WERI-Rb-1 (cell line): ENCODE data around the gene CACNG5.

Experiments used
- DNase-seq: peaks from one replicate; pipeline ENCODE4 v3.0.0-alpha.2; 2020
- H3K27ac ChIP-seq: fragments of 250-450 bp; sonication (Bioruptor Pico); 2 replicates; pipeline ENCODE4 v1.5.1; 2020; ENCODE audit warnings: mild to moderate bottlenecking, moderate library complexity
- H3K27me3 ChIP-seq: fragments of 250-450 bp; sonication (Bioruptor Pico); 2 replicates; pipeline ENCODE4 v1.5.1; 2021; ENCODE audit warnings: mild to moderate bottlenecking, low read depth, moderate library complexity; ENCODE audit not compliant: insufficient read depth, severe bottlenecking
- H3K36me3 ChIP-seq: fragments of 250-450 bp; sonication (Bioruptor Pico); 2 replicates; pipeline ENCODE4 v1.5.1; 2020; ENCODE audit warnings: mild to moderate bottlenecking, moderate library complexity
- H3K4me3 ChIP-seq: 2 replicates; pipeline ENCODE4 v1.5.1; 2011; ENCODE audit warnings: low read depth, mild to moderate bottlenecking, control low read depth, low read length
- H3K9me3 ChIP-seq: fragments of 250-450 bp; sonication (Bioruptor Pico); 2 replicates; pipeline ENCODE4 v1.5.1; 2021; ENCODE audit warnings: mild to moderate bottlenecking, moderate library complexity; ENCODE audit not compliant: severe bottlenecking
- TF ChIP-seq, protein P1 (sequence below): IDR thresholded peaks from 2 replicates; pipeline ENCODE4 v1.5.1; 2011; ENCODE audit warnings: low read depth, mild to moderate bottlenecking, control low read depth, inconsistent platforms, low read length

The CACNG5 gene

DNA sequence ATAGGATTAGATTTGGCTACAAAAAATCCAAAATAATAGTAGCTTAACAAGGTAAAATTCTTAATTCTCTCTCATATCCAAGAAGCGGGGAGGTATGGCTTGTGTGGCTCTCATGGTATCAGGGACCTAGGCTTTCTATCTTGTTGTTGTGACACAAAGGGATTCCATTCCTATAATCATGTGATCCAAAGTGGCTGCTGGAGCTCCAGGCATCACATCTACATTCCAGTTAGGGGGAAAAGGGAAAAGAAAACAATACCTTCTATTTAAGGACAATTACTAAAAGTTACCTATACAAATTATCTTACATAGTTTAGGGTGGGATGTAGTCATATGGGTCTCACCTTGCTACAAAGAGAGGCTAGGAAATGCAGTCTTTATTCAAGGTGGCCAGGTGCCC, 82.0 kb downstream of the CACNG5 start:
- H3K9me3 ChIP-seq, result peaks cover 4% of the 10 kb centered on the region
- TF ChIP-seq, protein P1, sequence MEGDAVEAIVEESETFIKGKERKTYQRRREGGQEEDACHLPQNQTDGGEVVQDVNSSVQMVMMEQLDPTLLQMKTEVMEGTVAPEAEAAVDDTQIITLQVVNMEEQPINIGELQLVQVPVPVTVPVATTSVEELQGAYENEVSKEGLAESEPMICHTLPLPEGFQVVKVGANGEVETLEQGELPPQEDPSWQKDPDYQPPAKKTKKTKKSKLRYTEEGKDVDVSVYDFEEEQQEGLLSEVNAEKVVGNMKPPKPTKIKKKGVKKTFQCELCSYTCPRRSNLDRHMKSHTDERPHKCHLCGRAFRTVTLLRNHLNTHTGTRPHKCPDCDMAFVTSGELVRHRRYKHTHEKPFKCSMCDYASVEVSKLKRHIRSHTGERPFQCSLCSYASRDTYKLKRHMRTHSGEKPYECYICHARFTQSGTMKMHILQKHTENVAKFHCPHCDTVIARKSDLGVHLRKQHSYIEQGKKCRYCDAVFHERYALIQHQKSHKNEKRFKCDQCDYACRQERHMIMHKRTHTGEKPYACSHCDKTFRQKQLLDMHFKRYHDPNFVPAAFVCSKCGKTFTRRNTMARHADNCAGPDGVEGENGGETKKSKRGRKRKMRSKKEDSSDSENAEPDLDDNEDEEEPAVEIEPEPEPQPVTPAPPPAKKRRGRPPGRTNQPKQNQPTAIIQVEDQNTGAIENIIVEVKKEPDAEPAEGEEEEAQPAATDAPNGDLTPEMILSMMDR, result no peak

DNA sequence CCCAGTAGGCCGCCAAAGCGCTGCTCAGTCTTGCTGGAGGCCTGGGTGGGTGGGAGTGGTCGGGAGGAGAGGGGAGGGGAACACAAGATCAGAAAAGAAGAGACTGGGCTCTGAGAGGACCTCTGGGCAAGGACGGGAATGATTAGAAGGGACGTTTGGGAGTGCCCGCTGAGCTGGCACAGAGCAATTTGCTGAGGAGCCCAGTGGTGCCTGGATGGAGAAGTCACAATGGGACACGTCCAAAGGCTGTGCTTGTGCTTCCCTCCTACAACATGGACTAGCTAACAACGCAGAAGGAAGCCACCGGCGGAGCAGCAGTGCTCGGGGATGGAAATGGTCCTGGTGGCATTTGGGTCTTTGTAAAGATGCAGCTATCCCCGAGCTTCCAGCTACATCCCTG, 84.0 kb downstream of the CACNG5 start:
- no peak for DNase-seq
- H3K27me3 ChIP-seq, result no peaks in the 10 kb centered on the region
- H3K4me3 ChIP-seq, result no peak overlapping the region
- no peaks in the 10 kb centered on the region for H3K36me3 ChIP-seq
- peaks cover 4% of the 10 kb centered on the region for H3K9me3 ChIP-seq
- TF ChIP-seq, protein P1, result no peak
- H3K27ac ChIP-seq, result no peak overlapping the region

More for the DNA sequence above, 82.0 kb downstream of the CACNG5 start:
- DNase-seq, result no peak
- no peaks in the 10 kb centered on the region for H3K27me3 ChIP-seq
- H3K27ac ChIP-seq, result no peak overlapping the region
- H3K4me3 ChIP-seq, result no peak overlapping the region
- H3K36me3 ChIP-seq, result no peaks in the 10 kb centered on the region

DNA sequence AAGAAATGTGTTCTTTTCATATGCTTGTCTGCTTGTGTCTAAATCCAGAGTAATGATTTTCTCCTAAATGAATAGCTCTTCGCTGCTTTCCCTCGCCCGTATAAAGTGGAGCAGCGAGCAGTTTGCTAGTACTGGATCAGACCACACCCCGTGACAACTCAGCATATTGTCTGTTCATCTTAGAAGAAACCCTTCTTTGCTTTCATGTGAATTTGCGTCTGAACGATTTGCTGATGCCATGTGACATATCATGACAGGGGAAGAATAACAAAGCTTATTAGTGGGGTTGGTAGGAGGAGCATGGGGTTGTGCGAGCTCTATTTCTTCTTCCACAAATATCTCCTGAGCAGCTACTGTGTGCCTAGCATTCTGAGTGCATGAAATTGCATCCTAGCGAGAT, 85.5 kb downstream of the CACNG5 start:
- no peaks in the 10 kb centered on the region for H3K27me3 ChIP-seq
- TF ChIP-seq, protein P1, result no peak
- H3K4me3 ChIP-seq, result no peak overlapping the region
- H3K9me3 ChIP-seq, result peaks cover 4% of the 10 kb centered on the region
- no peak overlapping the region for H3K27ac ChIP-seq
- no peak for DNase-seq
- no peaks in the 10 kb centered on the region for H3K36me3 ChIP-seq

DNA sequence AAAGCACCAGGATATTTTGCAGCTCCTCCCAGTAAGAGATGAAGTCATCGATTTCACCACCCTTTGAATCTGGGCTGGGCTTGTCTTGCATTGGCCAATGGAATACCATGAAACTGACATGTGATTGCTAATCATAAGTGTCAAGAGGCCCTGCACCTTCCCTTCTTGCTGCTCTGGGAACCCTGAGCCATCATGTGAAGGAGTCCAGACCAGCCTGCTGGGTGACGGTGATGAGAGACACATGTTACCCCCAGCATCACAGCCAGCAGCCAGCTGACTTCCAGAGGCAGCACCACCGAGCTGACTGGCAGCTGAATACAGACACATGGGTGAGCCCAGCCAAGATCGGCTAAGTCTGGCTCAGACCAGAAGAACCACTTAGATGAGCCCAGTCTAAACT, 86.0 kb downstream of the CACNG5 start:
- Histone ChIP-seq H3K27ac (no peak overlapping the region), H3K36me3 (no peaks in the 10 kb centered on the region), H3K27me3 (no peaks in the 10 kb centered on the region), H3K9me3 (peaks cover 4% of the 10 kb centered on the region), H3K4me3 (no peak overlapping the region)
- TF ChIP-seq, protein P1, result no peak
- no peak for DNase-seq

DNA sequence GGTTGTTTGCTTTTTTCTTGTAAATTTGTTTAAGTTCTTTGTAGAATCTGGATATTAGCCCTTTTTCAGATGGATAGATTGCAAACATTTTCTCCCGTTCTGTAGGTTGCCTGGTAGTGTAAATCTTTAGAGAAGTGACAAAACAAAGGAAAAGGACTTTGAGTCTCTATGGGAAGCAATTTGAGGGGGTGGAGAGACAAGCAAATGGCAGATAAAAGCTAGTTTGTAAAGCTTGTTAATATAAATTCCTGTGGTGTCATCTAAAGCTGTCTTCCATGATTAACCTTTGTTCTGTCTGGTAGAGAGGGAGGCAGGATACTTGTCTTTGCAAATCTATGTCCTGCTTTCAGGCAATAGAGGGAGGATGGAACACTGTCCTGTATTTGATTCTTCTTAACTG, 89.0 kb downstream of the CACNG5 start:
- peaks cover 7% of the 10 kb centered on the region for H3K9me3 ChIP-seq
- H3K4me3 ChIP-seq, result no peak overlapping the region
- TF ChIP-seq, protein P1, result no peak
- no peak for DNase-seq
- no peak overlapping the region for H3K27ac ChIP-seq
- H3K36me3 ChIP-seq, result no peaks in the 10 kb centered on the region
- no peaks in the 10 kb centered on the region for H3K27me3 ChIP-seq

DNA sequence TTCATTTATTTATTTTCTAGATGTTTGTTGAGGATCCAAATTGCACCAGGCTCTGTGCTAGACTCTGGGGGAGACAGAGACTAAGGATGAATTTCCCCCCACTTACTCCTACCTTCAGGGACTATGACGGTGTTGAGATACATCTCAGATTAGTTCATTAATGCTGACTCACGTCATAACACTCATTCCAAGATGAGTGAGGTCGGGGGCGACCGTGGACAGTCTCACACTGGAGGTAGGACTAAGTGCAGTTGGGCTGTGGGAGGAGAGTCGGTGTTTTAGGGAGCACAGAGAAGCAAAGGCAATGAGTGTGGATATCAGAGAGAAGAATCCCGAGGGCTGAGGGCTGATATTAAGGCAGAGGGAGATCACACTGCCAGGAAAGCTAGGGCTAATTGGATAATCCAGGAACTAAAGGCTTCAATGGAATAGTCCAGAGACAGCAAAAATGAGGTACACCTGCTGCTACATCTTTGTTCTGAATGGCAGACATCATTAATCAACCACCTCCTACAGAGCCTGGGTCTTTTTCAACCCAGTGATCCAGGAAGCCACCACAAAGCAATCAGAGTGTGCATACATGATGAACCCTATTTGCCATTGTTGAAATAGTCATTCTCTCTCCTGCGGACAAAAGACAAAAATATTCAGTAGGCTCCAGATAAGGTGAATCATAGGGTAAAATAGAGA, 91.0 kb downstream of the CACNG5 start:
- H3K4me3 ChIP-seq, result no peak overlapping the region
- no peak for DNase-seq
- no peaks in the 10 kb centered on the region for H3K36me3 ChIP-seq
- no peak overlapping the region for H3K27ac ChIP-seq
- H3K9me3 ChIP-seq, result peaks cover 12% of the 10 kb centered on the region
- H3K27me3 ChIP-seq, result no peaks in the 10 kb centered on the region
- TF ChIP-seq, protein P1, result no peak
